Nephron progenitor cell (in vitro differentiated cells): ENCODE results near the gene C16orf46.

Experiments used
- DNase-seq: peaks from one replicate; pipeline ENCODE4 v3.0.0; 2021
- H3K27ac Mint-ChIP-seq: 2 replicates; pipeline ENCODE4 v1.8.0; 2021; ENCODE audit warnings: mild to moderate bottlenecking, moderate library complexity, mixed read lengths
- H3K27me3 Mint-ChIP-seq: 2 replicates; pipeline ENCODE4 v1.8.0; 2021; ENCODE audit warnings: mild to moderate bottlenecking, low read depth, mixed read lengths; ENCODE audit not compliant: poor library complexity
- H3K36me3 Mint-ChIP-seq: 2 replicates; pipeline ENCODE4 v1.8.0; 2021; ENCODE audit warnings: low read depth, mixed read lengths
- H3K4me1 Mint-ChIP-seq: 2 replicates; pipeline ENCODE4 v1.8.0; 2021; ENCODE audit warnings: mixed read lengths
- H3K4me3 Mint-ChIP-seq: 2 replicates; pipeline ENCODE4 v1.8.0; 2021; ENCODE audit warnings: mild to moderate bottlenecking, moderate library complexity, mixed read lengths
- H3K9me3 Mint-ChIP-seq: 2 replicates; pipeline ENCODE4 v1.8.0; 2021; ENCODE audit warnings: mild to moderate bottlenecking, moderate library complexity, mixed read lengths
- TF ChIP-seq, protein P1 (sequence below): fragments of 200-600 bp; sonication (generic); IDR thresholded peaks from 2 replicates; pipeline ENCODE4 v1.5.0; 2021; ENCODE audit warnings: antibody characterized with exemption

Gene C16orf46

DNA sequence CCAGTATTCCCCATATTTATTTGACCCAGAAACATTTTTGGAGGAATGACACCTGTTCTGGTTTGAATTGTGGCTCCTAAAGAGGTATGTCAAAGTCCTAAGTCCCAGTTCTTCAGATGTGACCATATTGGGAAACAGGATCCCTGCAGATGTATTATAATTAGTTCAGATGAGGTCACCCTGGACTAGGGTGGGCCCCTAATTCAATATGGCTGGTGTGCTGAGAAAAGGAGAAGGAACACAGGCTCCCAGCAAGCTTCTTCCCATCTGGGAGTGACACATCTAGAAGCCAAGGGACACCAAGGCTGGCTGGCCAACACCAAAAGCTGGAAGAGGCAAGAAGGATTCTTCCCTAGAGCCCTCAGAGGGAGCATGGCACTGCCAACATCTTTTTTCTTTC, 22.9 kb upstream of the C16orf46 start:
- no peak for DNase-seq
- Mint-ChIP-seq H3K36me3 (no peaks in the 10 kb centered on the region), H3K4me1 (peaks cover 11% of the 10 kb centered on the region), H3K27me3 (no peaks in the 10 kb centered on the region), H3K4me3 (no peak overlapping the region), H3K9me3 (peaks cover 4% of the 10 kb centered on the region), H3K27ac (no peak overlapping the region)
- TF ChIP-seq, protein P1, sequence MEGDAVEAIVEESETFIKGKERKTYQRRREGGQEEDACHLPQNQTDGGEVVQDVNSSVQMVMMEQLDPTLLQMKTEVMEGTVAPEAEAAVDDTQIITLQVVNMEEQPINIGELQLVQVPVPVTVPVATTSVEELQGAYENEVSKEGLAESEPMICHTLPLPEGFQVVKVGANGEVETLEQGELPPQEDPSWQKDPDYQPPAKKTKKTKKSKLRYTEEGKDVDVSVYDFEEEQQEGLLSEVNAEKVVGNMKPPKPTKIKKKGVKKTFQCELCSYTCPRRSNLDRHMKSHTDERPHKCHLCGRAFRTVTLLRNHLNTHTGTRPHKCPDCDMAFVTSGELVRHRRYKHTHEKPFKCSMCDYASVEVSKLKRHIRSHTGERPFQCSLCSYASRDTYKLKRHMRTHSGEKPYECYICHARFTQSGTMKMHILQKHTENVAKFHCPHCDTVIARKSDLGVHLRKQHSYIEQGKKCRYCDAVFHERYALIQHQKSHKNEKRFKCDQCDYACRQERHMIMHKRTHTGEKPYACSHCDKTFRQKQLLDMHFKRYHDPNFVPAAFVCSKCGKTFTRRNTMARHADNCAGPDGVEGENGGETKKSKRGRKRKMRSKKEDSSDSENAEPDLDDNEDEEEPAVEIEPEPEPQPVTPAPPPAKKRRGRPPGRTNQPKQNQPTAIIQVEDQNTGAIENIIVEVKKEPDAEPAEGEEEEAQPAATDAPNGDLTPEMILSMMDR = no peak

GRCh38 chr16:81097230-81097629, 20.2 kb upstream of the C16orf46 start:
- no peak for DNase-seq
- Mint-ChIP-seq H3K9me3 (peaks cover 4% of the 10 kb centered on the region), H3K4me1 (peaks cover 27% of the 10 kb centered on the region), H3K27ac (no peak overlapping the region), H3K36me3 (peaks cover 5% of the 10 kb centered on the region), H3K4me3 (no peak overlapping the region), H3K27me3 (no peaks in the 10 kb centered on the region)
- TF ChIP-seq, protein P1 = no peak

DNA sequence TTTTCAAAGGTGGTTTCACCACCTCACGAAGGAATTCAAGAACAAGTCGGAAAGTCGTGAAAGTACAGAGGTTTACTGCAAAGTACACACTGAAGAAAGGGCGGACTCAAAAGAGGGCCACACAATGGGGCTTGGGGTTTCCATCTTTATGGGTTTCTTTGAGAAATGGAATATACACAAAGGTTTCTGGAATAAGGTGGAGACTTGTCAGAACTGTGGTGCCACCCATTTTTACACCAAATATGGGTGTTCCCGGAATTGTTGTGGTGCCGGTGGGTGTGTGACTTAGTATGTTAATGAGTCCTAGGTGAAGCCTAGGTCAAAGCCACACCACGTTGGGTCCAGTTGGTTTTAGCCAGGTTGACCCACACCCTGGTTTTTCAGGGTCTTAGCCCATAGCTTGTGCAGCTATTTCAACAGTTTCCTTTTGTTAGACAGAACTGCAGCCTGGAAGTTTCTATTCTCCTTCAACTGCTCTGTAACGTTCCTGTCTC, 19.7 kb upstream of the C16orf46 start:
- Mint-ChIP-seq H3K27me3 (no peaks in the 10 kb centered on the region), H3K4me3 (peak overlapping the region; percentile 56), H3K9me3 (peaks cover 4% of the 10 kb centered on the region), H3K4me1 (peaks cover 32% of the 10 kb centered on the region), H3K36me3 (peaks cover 10% of the 10 kb centered on the region), H3K27ac (no peak overlapping the region)
- DNase-seq = no peak
- TF ChIP-seq, protein P1 = no peak

GRCh38 chr16:81095953-81096714, 19.1 kb upstream of the C16orf46 start, which contains the start of gene GCSH:
TSS of gene GCSH (minus strand) at chr16:81096395. CDS start at chr16:81096278, 117 bp downstream.
- peak within 1 kb of the TSS; percentile 83 for H3K4me3 Mint-ChIP-seq
- H3K27me3 Mint-ChIP-seq = no peaks in the 10 kb centered on the region
- peaks cover 10% of the 10 kb centered on the region for H3K36me3 Mint-ChIP-seq
- peaks cover 4% of the 10 kb centered on the region for H3K9me3 Mint-ChIP-seq
- H3K4me1 Mint-ChIP-seq = peaks cover 32% of the 10 kb centered on the region
- TF ChIP-seq, protein P1 = no peak
- DNase-seq = peak; percentile 99
- H3K27ac Mint-ChIP-seq = no peak within 1 kb of the TSS

DNA sequence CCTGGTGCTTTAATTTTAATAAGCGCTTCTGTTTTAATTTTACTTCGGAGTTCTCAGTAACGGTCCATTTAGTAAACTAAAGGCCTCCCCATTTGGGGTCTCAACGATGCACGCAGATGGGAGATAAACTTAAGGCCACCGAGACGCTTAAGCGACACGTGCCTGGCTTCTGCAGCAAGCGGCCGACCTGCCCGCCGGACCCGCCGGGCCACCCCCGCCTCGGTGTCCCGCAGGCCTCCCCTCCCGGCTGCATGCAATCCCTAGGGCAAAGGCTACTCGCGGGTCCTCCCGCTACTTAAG, 18.6 kb upstream of the C16orf46 start:
- no peaks in the 10 kb centered on the region for H3K27me3 Mint-ChIP-seq
- no peak for DNase-seq
- peaks cover 4% of the 10 kb centered on the region for H3K9me3 Mint-ChIP-seq
- H3K27ac Mint-ChIP-seq = no peak overlapping the region
- peaks cover 32% of the 10 kb centered on the region for H3K4me1 Mint-ChIP-seq
- peak overlapping the region; percentile 83 for H3K4me3 Mint-ChIP-seq
- TF ChIP-seq, protein P1 = no peak
- peaks cover 13% of the 10 kb centered on the region for H3K36me3 Mint-ChIP-seq

- H3K27ac Mint-ChIP-seq = no peak overlapping the region
- H3K27me3 Mint-ChIP-seq = no peaks in the 10 kb centered on the region
- H3K4me1 Mint-ChIP-seq = peaks cover 32% of the 10 kb centered on the region
- peaks cover 17% of the 10 kb centered on the region for H3K36me3 Mint-ChIP-seq
- TF ChIP-seq, protein P1 = no peak
- peak overlapping the region; percentile 83 for H3K4me3 Mint-ChIP-seq
- no peak for DNase-seq
- H3K9me3 Mint-ChIP-seq = peaks cover 4% of the 10 kb centered on the region
Observed at GRCh38 chr16:81094771-81095251, 17.8 kb upstream of the C16orf46 start.
